SK-MEL-5 (cell line): ENCODE results near the gene BET1L. TPM values are rescaled to one million over a fixed set of nuclear protein-coding genes. Genes with fewer than 3 reads are reported as not detected.
"Not testable (repeated sequence)": the region's sequence is repeated elsewhere in the genome, so short reads cannot be mapped to it uniquely, and the experiment has no call there.

Experiments
- DNase-seq: peaks from one replicate; pipeline ENCODE4 v3.0.0-alpha.2; 2016; ENCODE audit warnings: low read depth, low spot score
- in situ Hi-C: cut with HindIII; loops from 2 replicates; pipeline ENCODE4 v1.10.0; 2016; ENCODE audit warnings: low sequenced_read_pairs, high pct_unique_total_duplicates, low pct_unique_long_range_greater_than_20kb
- small RNA-seq, 2 experiments: library from RNA; depleted of rRNA; stranded (forward); fragments of <200 nt; gene quantifications; one replicate each; pipeline ENCODE3, GENCODE V24; 2014
- total RNA-seq: library from RNA; depleted of rRNA; stranded (reverse); fragments of >200 nt; shearing (Covaris generic); gene quantifications from 2 replicates; pipeline ENCODE4 v1.2.3, GENCODE V29; 2014; rRNA removed

The BET1L gene
- total RNA-seq, 1 experiment from 2014 or later = 16.3 TPM

DNA sequence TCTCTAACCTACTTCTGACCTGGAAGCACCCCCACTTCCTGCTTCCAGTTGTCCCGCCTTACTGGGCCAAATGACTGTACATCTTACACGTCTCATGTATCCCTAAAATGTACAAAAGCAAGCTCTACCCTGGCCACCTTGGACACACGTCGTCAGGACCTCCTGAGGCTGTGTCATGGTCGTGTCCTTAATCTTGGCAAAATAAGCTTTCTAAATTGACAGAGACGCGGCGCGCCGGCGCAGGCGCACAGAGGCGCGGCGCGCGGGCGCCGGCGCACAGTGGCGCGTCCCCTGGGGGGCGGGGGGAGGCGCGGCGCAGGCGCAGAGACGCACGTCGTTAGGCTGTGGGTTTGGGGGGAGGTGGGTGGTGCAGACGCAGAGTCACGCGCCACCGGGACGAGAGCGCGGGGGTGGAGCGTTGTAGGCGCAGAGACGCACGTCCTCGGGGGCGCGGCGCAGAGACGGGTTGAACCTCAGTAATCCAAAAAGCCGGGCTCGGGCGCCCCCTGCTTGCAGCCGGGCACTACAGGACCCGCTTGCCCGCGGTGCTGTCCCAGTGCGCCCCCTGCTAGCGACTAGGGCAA is 17.9 kb downstream of the BET1L start:
- in situ Hi-C loops = not testable (repeated sequence)
- DNase-seq = peak; percentile 89

DNA sequence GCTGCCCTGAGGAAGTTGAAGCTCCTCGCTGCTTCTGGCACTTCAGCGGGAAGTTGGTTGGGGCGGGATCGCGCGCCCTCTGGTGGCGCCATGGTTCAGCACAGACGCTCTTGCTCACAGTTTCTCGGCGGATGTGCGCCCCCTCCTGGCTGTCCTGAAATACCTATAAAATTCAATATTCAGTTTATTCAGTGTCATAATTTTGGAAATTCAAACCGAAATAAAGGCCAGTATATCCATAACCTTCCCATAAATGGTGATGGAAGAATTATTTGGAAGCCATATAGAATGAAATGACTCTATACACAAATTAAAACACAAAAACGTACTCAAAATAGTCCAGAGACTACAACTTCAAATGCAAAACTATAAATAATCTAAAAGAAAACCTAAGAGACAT is 27.0 kb downstream of the BET1L start:
- in situ Hi-C loops, DNase-seq: not testable (repeated sequence)

Small RNAs within 50 kb of the gene (small RNA-seq; reads per million reads assigned to genes)
- 0 reads per million in 2 experiments for gene RNU6-447P

Other genes with a start within 250 kb of the BET1L start
- gene SCGB1C1, start 14.3 kb downstream of the BET1L start, total RNA-seq = not detected in 2 replicates
- 93.8 and 117 TPM in 2 replicates for gene RIC8A, start 309 bp upstream of the BET1L start, total RNA-seq
- gene SIRT3, start 28.9 kb upstream of the BET1L start, total RNA-seq = 8.4 and 8.8 TPM in 2 replicates
- 133 and 140 TPM in 2 replicates for gene PSMD13, start 29.6 kb upstream of the BET1L start, total RNA-seq
- 0.11 TPM in 1 of 2 replicates, not detected in the other for gene NLRP6, start 71.0 kb upstream of the BET1L start, total RNA-seq
- gene PGGHG, start 81.7 kb upstream of the BET1L start, total RNA-seq = 12.6 and 14.9 TPM in 2 replicates
- gene IFITM5, start 92.1 kb upstream of the BET1L start, total RNA-seq = not detected in 2 replicates
- 4.2 and 8.0 TPM in 2 replicates for gene IFITM2, start 100.4 kb upstream of the BET1L start, total RNA-seq
- gene IFITM1, start 106.6 kb upstream of the BET1L start, total RNA-seq = 0.32 and 0.79 TPM in 2 replicates
- 30.3 and 40.0 TPM in 2 replicates for gene IFITM3, start 113.5 kb upstream of the BET1L start, total RNA-seq
- gene B4GALNT4, start 162.1 kb upstream of the BET1L start, total RNA-seq = 1.1 and 1.4 TPM in 2 replicates
- gene PKP3, start 186.8 kb upstream of the BET1L start, total RNA-seq = not detected in 2 replicates
- gene SIGIRR, start 207.6 kb upstream of the BET1L start, total RNA-seq = 23.4 and 25.6 TPM in 2 replicates
- gene ANO9, start 234.6 kb upstream of the BET1L start, total RNA-seq = not detected in 2 replicates
- 41.7 and 45.6 TPM in 2 replicates for gene PTDSS2, start 242.9 kb upstream of the BET1L start, total RNA-seq